Measurements from ENCODE around the gene LIN28A. TPM values are rescaled to one million over a fixed set of nuclear protein-coding genes. Genes with fewer than 3 reads are reported as not detected.

The LIN28A gene
- total RNA-seq, 4 donors from 2014 or later, result 0.14 TPM; not detected in 3

- Histone ChIP-seq H3K36me3 (no peaks in the 10 kb centered on the region), H3K4me3 (peak overlapping the region; percentile 60 to 64), H3K27ac (peak overlapping the region; percentile 57 to 79), H3K9me3 (no peaks in the 10 kb centered on the region), H3K4me1 (peaks cover 0 to 10% of the 10 kb centered on the region in 2 donors), H3K27me3 (no peaks in the 10 kb centered on the region)
- intact Hi-C loops (cut with DNase I; ENCODE audit: low total_unique reads), result no loop called here
- no peak for DNase-seq
- TF ChIP-seq POLR2A (IDR thresholded peaks at IDR 0.05) (no peak), CTCF (IDR thresholded peaks at IDR 0.05) (no peak)
Measured at GRCh38 chr1:26432793-26433192, 22.2 kb downstream of the LIN28A start.

GRCh38 chr1:26434161-26434752, 23.6 kb downstream of the LIN28A start:
- DNase-seq, result no peak
- TF ChIP-seq CTCF (IDR thresholded peaks at IDR 0.05) (no peak), POLR2A (IDR thresholded peaks at IDR 0.05) (no peak)
- H3K36me3 ChIP-seq, result no peaks in the 10 kb centered on the region
- no peak overlapping the region for H3K4me3 ChIP-seq
- no peak overlapping the region for H3K27ac ChIP-seq
- H3K27me3 ChIP-seq, result no peaks in the 10 kb centered on the region
- H3K9me3 ChIP-seq, result no peaks in the 10 kb centered on the region
- peaks cover 0 to 10% of the 10 kb centered on the region in 2 donors for H3K4me1 ChIP-seq
- intact Hi-C loops (cut with DNase I; ENCODE audit: low total_unique reads), result no loop called here

- Histone ChIP-seq H3K4me1 (peaks cover 0 to 7% of the 10 kb centered on the region in 2 donors), H3K27ac (no peak overlapping the region)
- intact Hi-C loops (cut with DNase I; ENCODE audit: low total_unique reads), result no loop called here
Measured at GRCh38 chr1:26438041-26438440, 27.4 kb downstream of the LIN28A start.

DNA sequence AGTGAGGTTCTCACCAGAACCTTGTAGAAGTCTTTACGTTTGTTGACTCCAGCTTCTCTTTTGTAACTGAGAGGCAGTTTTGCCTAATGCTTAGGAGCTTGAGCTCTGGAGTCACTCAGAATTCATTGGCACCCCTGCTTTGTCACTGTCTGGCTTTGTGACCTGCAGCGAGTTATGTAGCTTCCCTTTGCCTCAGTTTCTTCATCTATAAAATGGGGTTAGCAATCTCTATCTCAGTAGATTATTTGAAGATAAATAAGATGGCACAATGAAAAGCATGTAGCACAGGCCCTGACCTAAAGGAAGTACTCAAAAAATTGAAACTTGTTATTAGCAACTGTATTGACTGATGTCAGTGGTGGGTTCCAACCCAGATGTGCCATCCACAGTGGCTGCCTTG, 29.6 kb downstream of the LIN28A start:
- H3K27ac ChIP-seq, result no peak overlapping the region
- H3K9me3 ChIP-seq, result no peaks in the 10 kb centered on the region
- no peaks in the 10 kb centered on the region for H3K4me1 ChIP-seq
- H3K4me3 ChIP-seq, result no peak overlapping the region
- no peak for DNase-seq
- no peak for TF ChIP-seq CTCF (IDR thresholded peaks at IDR 0.05)
- H3K27me3 ChIP-seq, result no peaks in the 10 kb centered on the region
- no peaks in the 10 kb centered on the region for H3K36me3 ChIP-seq
- intact Hi-C loops (cut with DNase I; ENCODE audit: low total_unique reads), result no loop called here

More at GRCh38 chr1:26438041-26438440, 27.4 kb downstream of the LIN28A start:
- TF ChIP-seq CTCF (IDR thresholded peaks at IDR 0.05), result no peak
- TF ChIP-seq POLR2A (IDR thresholded peaks at IDR 0.05), result no peak
- no peak for DNase-seq
- Histone ChIP-seq H3K4me3 (no peak overlapping the region), H3K9me3 (no peaks in the 10 kb centered on the region), H3K27me3 (no peaks in the 10 kb centered on the region), H3K36me3 (no peaks in the 10 kb centered on the region)

DNA sequence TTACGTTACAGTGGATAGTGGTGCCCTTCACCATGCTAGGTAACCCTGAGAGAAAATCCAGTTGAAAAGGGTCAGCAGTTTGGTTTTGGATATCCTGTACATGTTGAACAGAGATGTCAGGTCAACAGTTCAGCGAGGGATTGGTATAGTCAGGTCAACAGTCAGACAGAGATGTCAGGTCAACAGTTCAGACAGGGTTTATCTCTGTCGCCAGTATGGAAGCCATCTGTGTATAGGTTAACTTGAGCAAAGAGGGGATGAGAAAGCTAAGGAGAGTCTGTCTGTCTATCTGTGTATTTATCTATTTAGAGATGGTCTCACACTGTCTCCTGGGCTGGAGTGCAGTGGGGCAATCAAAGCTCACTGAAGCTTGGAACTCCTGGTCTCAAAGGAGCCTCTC, 39.3 kb downstream of the LIN28A start:
- no peaks in the 10 kb centered on the region for H3K9me3 ChIP-seq
- no peaks in the 10 kb centered on the region for H3K36me3 ChIP-seq
- intact Hi-C loops (cut with DNase I; ENCODE audit: low total_unique reads), result no loop called here
- H3K27ac ChIP-seq, result no peak overlapping the region
- TF ChIP-seq CTCF (IDR thresholded peaks at IDR 0.05), result no peak
- TF ChIP-seq POLR2A (IDR thresholded peaks at IDR 0.05), result no peak
- H3K4me1 ChIP-seq, result no peaks in the 10 kb centered on the region
- H3K4me3 ChIP-seq, result no peak overlapping the region
- H3K27me3 ChIP-seq, result no peaks in the 10 kb centered on the region
- no peak for DNase-seq

All from uterus (tissue), 4 donors.